GM12878 (cell line): ENCODE data around the gene ALDH1A2. TPM values are rescaled to one million over a fixed set of nuclear protein-coding genes. Genes with fewer than 3 reads are reported as not detected.

Experiments used
- ATAC-seq: fragments of 200-7000 bp; cut with Tn5 transposase; 3 replicates; pipeline ENCODE4 v1.9.1; 2020; ENCODE audit warnings: mild to moderate bottlenecking, moderate library complexity
- BruUV-seq: library from RNA; stranded (reverse); fragments of 400-500 nt; replicated peaks from 2 replicates; lab custom pipeline; 2021; lab: Mats Ljungman, UMichigan
- CTCF ChIA-PET: fragments of 300-600 bp; sonication (Branson Sonifier 250); formaldehyde crosslinking; extraction: SDS; loops from one replicate; lab custom pipeline; 2021; ENCODE audit warnings: inconsistent platforms; lab: Yijun Ruan, JAX
- POLR2A ChIA-PET: fragments of 350-600 bp; formaldehyde crosslinking; extraction: SDS; loops from one replicate; lab custom pipeline; 2021; ENCODE audit warnings: inconsistent platforms; lab: Charles Lee
- RAD21 ChIA-PET: fragments of 300-600 bp; sonication (Branson Sonifier 250); formaldehyde crosslinking; loops from one replicate; lab custom pipeline; 2023; ENCODE audit warnings: antibody characterized with exemption; ENCODE audit not compliant: unreplicated experiment; lab: Charles Lee
- SMC1A ChIA-PET: fragments of 300-600 bp; sonication (Branson Sonifier 250); formaldehyde crosslinking; loops from one replicate; lab custom pipeline; 2023; ENCODE audit not compliant: unreplicated experiment, uncharacterized antibody; lab: Charles Lee
- DNase-seq: peaks from one replicate; pipeline ENCODE4 v3.0.0-alpha.2; 2011; ENCODE audit warnings: low read depth, low spot score
- FAIRE-seq: peaks from 3 replicates; lab custom pipeline; 2011; peaks lifted over from hg19 to GRCh38; lab: Jason Lieb, UNC
- H2AFZ ChIP-seq: 2 replicates; pipeline ENCODE4 v1.6.0; 2011; ENCODE audit warnings: low read depth, low read length, control low read depth; ENCODE audit not compliant: control insufficient read depth
- H3K27ac ChIP-seq: 2 replicates; pipeline ENCODE4 v1.5.1; 2011; ENCODE audit warnings: control low read depth; ENCODE audit not compliant: control insufficient read depth, insufficient read depth
- H3K27me3 ChIP-seq, 2 experiments: replicated peaks in 1 of 2; 2 replicates each; pipeline versions ENCODE4 v1.6.0 to v1.6.1; 2011; ENCODE audit warnings: low read length in 1 of 2; ENCODE audit not compliant: control insufficient read depth in 2 of 2, insufficient read depth in 2 of 2
- H3K36me3 ChIP-seq, 2 experiments: 2 replicates each; pipeline ENCODE4 v1.5.1; 2011; ENCODE audit warnings: low read length in 1 of 2; ENCODE audit not compliant: control insufficient read depth in 2 of 2, insufficient read depth in 2 of 2
- H3K4me1 ChIP-seq: 2 replicates; pipeline ENCODE4 v1.6.1; 2011; ENCODE audit warnings: mild to moderate bottlenecking, low read length, moderate library complexity, mixed read lengths; ENCODE audit not compliant: control insufficient read depth, insufficient read depth
- H3K4me2 ChIP-seq: 2 replicates; pipeline ENCODE4 v1.6.0; 2011; ENCODE audit warnings: control low read depth; ENCODE audit not compliant: control insufficient read depth, insufficient read depth
- H3K4me3 ChIP-seq: fragments of 200-600 bp; sonication (generic); 2 replicates; pipeline ENCODE4 v1.5.1; 2016
- H3K79me2 ChIP-seq: 2 replicates; pipeline ENCODE4 v1.6.0; 2011; ENCODE audit warnings: low read length; ENCODE audit not compliant: control insufficient read depth, insufficient read depth
- H3K9ac ChIP-seq: 2 replicates; pipeline ENCODE4 v1.8.0; 2011; ENCODE audit warnings: low read length, control low read depth, mixed read lengths; ENCODE audit not compliant: control insufficient read depth, insufficient read depth
- H3K9me3 ChIP-seq: replicated peaks from 3 replicates; pipeline ENCODE4 v1.5.1; 2011; ENCODE audit warnings: mild to moderate bottlenecking, low read length; ENCODE audit not compliant: control insufficient read depth, insufficient read depth
- H4K20me1 ChIP-seq: 2 replicates; pipeline ENCODE4 v1.6.0; 2011; ENCODE audit not compliant: control insufficient read depth, insufficient read depth
- HCFC1 ChIP-seq: fragments of 150-350 bp; IDR thresholded peaks from 2 replicates; pipeline ENCODE4 v1.6.1; 2014; ENCODE audit warnings: low read length
- MEF2A ChIP-seq: IDR thresholded peaks from 2 replicates; pipeline ENCODE4 v1.6.1; 2011; ENCODE audit warnings: low read depth, mild to moderate bottlenecking, low read length, moderate library complexity; ENCODE audit not compliant: insufficient read depth
- RFX5 ChIP-seq: IDR thresholded peaks from 2 replicates; pipeline ENCODE4 v1.6.1; 2011; ENCODE audit warnings: low read depth, low read length, improper control_type of control experiment
- SUZ12 ChIP-seq: fragments of 200-600 bp; sonication (generic); IDR thresholded peaks from one replicate; pipeline ENCODE4 v1.6.1; 2018; ENCODE audit warnings: antibody characterized with exemption, mild to moderate bottlenecking; ENCODE audit not compliant: unreplicated experiment
- TARDBP ChIP-seq: IDR thresholded peaks from 2 replicates; pipeline ENCODE4 v1.6.1; 2016; ENCODE audit warnings: borderline replicate concordance
- USF1 ChIP-seq: IDR thresholded peaks from 2 replicates; pipeline ENCODE4 v1.6.1; 2011; ENCODE audit warnings: borderline replicate concordance, low read depth, mild to moderate bottlenecking, moderate library complexity, mixed read lengths, low read length; ENCODE audit not compliant: insufficient read depth; ENCODE audit errors: extremely low read length
- WGBS: methylation state at CpG from one replicate; pipeline ENCODE4 v1.1.6; 2016; ENCODE audit warnings: low lambda C conversion rate; ENCODE audit not compliant: insufficient replicate concordance, insufficient coverage; ENCODE audit errors: missing lambda C conversion rate; 5-methylcytosine and 5-hydroxymethylcytosine counted together
- in situ Hi-C: fragments of 300-500 bp; cut with MboI; formaldehyde crosslinking; loops from 9 replicates; pipeline ENCODE4 v1.14.3; 2018; ENCODE audit warnings: mixed read lengths
- intact Hi-C: fragments of 100-400 bp; cut with micrococcal nuclease; formaldehyde crosslinking; loops from one replicate; pipeline ENCODE4 v1.14.2; 2022; ENCODE audit not compliant: unreplicated experiment
- polyA plus RNA-seq, 11 experiments: library from polyadenylated mRNA; depleted of rRNA in 4 of 11; unstranded in 6 of 11; stranded (reverse) in 5 of 11; fragments of >200 nt; fragmentation: Nextera tagmentation in 4 of 11; fragmentation: Illumina TruSeq in 1 of 11; extraction: Ambion mirVana in 4 of 11; extraction: Trizol in 1 of 11; gene quantifications; 1 replicate in 1 of 11; 2 replicates in 10 of 11; pipeline versions ENCODE4 v1.2.1 to v1.2.3, GENCODE V29; 2011 to 2016; ENCODE audit warnings: inconsistent platforms in 2 of 11, missing spikeins in 2 of 11, low read depth in 1 of 11
- total RNA-seq, 4 experiments: library from RNA; depleted of rRNA in 3 of 4; stranded (reverse); fragments of >200 nt in 3 of 4; fragmentation: Illumina TruSeq in 1 of 4; extraction: Trizol in 1 of 4; gene quantifications; 2 replicates each; pipeline versions ENCODE4 v1.2.1 to v1.2.3, GENCODE V29; 2013 to 2021
- TF ChIP-seq, protein P1 (sequence below): fragments of 450-650 bp; IDR thresholded peaks from 2 replicates; pipeline ENCODE4 v1.6.1; 2016; ENCODE audit warnings: mild to moderate bottlenecking
- TF ChIP-seq, protein P2 (sequence below): fragments of 450-650 bp; IDR thresholded peaks from 2 replicates; pipeline ENCODE4 v1.6.1; 2014; ENCODE audit warnings: mild to moderate bottlenecking

Gene ALDH1A2
- total and polyA plus RNA-seq, 10 of the 15 experiments (the other 5 are each of a cell fraction or from before 2014, with no cell fraction given), result 0.06 to 0.92 (median 0.18) TPM; not detected in 5

DNA sequence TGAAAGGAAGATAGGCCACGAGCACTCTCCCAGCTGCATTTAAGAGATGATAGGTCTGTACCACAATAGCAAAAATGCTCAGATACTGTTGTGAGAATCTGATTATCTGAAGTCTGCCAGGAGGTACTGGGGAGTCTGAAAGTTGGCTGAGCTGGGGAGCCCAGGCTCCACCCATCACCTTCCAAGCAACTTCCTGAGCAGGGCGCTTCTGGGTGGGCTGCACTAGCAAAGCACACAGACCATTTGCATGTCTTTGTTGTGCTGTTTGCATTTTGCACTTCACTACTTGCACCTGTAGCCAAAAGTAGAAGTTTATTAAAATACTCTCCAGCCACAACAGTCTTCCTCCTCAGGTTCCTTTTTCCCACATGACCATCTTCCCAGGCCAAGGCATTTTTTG, 133.2 kb downstream of the ALDH1A2 start:
- Histone ChIP-seq H3K27me3 (no peaks in the 10 kb centered on the region), H4K20me1 (no peaks in the 10 kb centered on the region), H3K4me1 (no peaks in the 10 kb centered on the region), H3K36me3 (no peaks in the 10 kb centered on the region), H3K79me2 (no peaks in the 10 kb centered on the region), H3K9ac (no peak overlapping the region), H3K27ac (no peak overlapping the region), H3K4me2 (no peak overlapping the region), H2AFZ (no peak overlapping the region), H3K9me3 (no peaks in the 10 kb centered on the region), H3K4me3 (no peak overlapping the region)
- ATAC-seq (no peak), DNase-seq (no peak), FAIRE-seq (no peak)
- ChIA-PET CTCF (no interaction called here), RAD21 (no interaction called here), SMC1A (no interaction called here), POLR2A (no interaction called here)
- TF ChIP-seq TARDBP (no peak), MEF2A (no peak), HCFC1 (no peak), SUZ12 (no peak), USF1 (no peak), RFX5 (no peak)
- TF ChIP-seq, protein P1, sequence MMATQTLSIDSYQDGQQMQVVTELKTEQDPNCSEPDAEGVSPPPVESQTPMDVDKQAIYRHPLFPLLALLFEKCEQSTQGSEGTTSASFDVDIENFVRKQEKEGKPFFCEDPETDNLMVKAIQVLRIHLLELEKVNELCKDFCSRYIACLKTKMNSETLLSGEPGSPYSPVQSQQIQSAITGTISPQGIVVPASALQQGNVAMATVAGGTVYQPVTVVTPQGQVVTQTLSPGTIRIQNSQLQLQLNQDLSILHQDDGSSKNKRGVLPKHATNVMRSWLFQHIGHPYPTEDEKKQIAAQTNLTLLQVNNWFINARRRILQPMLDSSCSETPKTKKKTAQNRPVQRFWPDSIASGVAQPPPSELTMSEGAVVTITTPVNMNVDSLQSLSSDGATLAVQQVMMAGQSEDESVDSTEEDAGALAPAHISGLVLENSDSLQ, result no peak
- TF ChIP-seq, protein P2, sequence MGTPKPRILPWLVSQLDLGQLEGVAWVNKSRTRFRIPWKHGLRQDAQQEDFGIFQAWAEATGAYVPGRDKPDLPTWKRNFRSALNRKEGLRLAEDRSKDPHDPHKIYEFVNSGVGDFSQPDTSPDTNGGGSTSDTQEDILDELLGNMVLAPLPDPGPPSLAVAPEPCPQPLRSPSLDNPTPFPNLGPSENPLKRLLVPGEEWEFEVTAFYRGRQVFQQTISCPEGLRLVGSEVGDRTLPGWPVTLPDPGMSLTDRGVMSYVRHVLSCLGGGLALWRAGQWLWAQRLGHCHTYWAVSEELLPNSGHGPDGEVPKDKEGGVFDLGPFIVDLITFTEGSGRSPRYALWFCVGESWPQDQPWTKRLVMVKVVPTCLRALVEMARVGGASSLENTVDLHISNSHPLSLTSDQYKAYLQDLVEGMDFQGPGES, result no peak
- whole genome bisulfite sequencing, result 0% methylated on average over 2 of the region's 2 CpGs
- intact Hi-C loops (no loop called here), in situ Hi-C loops (no loop called here)
- no TSS peak for BruUV-seq
